MM.1S (cell line): Measurements from ENCODE around the gene BSG.

Source experiments
- EZH2 ChIP-seq: fragments of 300-600 bp; sonication (generic); optimal IDR thresholded peaks from 2 replicates; pipeline ENCODE3; 2017; ENCODE audit warnings: low read depth, mild to moderate bottlenecking, antibody characterized with exemption, low read length, mixed read lengths
- EZH2phosphoT487 ChIP-seq: fragments of 300-600 bp; sonication (generic); IDR thresholded peaks from 2 replicates; pipeline ENCODE4 v1.6.1; 2018; ENCODE audit warnings: antibody characterized with exemption, low read length

- no peak for TF ChIP-seq EZH2phosphoT487
- TF ChIP-seq EZH2: no peak
These were observed 48.2 kb upstream of the BSG start for GRCh38 chr19:524062-524674.
